Neural crest cell (in vitro differentiated cells): ENCODE results near the gene EFL1. TPM values are rescaled to one million over a fixed set of nuclear protein-coding genes. Genes with fewer than 3 reads are reported as not detected.
"Not testable (repeated sequence)": the region's sequence is repeated elsewhere in the genome, so short reads cannot be mapped to it uniquely, and the experiment has no call there.

Source experiments
- DNase-seq: peaks from one replicate; pipeline ENCODE4 v3.0.0; 2021; ENCODE audit warnings: low read depth, mixed read lengths, low spot score
- H3K27ac Mint-ChIP-seq: one replicate; pipeline ENCODE4 v1.8.0; 2021; ENCODE audit warnings: mild to moderate bottlenecking, mixed read lengths; ENCODE audit not compliant: unreplicated experiment
- H3K27me3 Mint-ChIP-seq: 2 replicates; pipeline ENCODE4 v1.8.0; 2021; ENCODE audit warnings: low read depth, mild to moderate bottlenecking, mixed read lengths
- H3K36me3 Mint-ChIP-seq: 2 replicates; pipeline ENCODE4 v1.8.0; 2021; ENCODE audit warnings: low read depth, mild to moderate bottlenecking, mixed read lengths
- H3K4me1 Mint-ChIP-seq: 2 replicates; pipeline ENCODE4 v1.8.0; 2021; ENCODE audit warnings: mixed read lengths
- H3K4me3 Mint-ChIP-seq: one replicate; pipeline ENCODE4 v1.8.0; 2021; ENCODE audit warnings: mild to moderate bottlenecking, mixed read lengths
- H3K9me3 Mint-ChIP-seq: 2 replicates; pipeline ENCODE4 v1.8.0; 2021; ENCODE audit warnings: mixed read lengths
- total RNA-seq: library from RNA; stranded (reverse); gene quantifications from 2 replicates; pipeline ENCODE4 v1.2.1, GENCODE V29; 2021
- TF ChIP-seq, protein P1 (sequence below): fragments of 200-600 bp; sonication (generic); conservative IDR thresholded peaks from 2 replicates; pipeline ENCODE4 v1.5.0; 2021; ENCODE audit warnings: antibody characterized with exemption, mild to moderate bottlenecking

The EFL1 gene
- total RNA-seq, 1 donor from 2014 or later, result 28.5 TPM

DNA sequence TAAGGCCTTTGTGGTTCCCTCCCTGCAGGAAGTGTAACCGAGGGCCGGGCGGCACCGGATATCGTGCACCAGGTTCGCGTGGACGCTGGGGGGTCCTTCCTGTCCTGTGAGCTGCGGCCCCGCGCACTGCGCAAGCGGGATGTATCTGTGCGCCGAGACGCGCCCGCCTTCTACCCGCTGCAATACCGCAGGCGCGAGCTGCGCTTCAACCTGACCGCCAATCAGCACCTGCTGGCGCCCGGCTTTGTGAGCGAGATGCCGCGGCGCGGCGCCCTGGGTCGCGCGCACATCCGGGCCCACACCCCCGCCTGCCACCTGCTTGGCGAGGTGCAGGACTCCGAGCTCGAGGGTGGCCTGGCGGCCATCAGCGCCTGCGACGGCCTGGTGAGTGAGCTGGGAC, 36.0 kb upstream of the EFL1 start:
- no peaks in the 10 kb centered on the region for H3K9me3 Mint-ChIP-seq

DNA sequence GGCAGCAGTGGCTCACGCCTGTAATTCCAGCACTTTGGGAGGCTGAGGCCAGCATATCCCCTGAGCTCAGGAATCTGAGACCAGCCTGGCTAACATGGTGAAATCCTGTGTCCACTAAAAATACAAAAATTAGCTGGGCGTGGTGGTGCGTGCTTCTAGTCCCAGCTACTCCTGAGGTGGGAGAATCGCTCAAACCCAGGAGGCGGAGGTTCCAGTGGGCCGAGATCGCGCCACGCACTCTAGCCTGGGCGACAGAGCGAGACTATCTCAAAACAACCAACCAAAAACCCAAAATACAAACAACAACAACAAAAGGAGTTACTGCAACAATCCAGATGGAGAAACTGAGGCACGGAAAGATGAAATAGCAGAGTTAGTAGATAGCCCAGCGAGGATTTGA, 35.5 kb upstream of the EFL1 start:
- TF ChIP-seq, protein P1, sequence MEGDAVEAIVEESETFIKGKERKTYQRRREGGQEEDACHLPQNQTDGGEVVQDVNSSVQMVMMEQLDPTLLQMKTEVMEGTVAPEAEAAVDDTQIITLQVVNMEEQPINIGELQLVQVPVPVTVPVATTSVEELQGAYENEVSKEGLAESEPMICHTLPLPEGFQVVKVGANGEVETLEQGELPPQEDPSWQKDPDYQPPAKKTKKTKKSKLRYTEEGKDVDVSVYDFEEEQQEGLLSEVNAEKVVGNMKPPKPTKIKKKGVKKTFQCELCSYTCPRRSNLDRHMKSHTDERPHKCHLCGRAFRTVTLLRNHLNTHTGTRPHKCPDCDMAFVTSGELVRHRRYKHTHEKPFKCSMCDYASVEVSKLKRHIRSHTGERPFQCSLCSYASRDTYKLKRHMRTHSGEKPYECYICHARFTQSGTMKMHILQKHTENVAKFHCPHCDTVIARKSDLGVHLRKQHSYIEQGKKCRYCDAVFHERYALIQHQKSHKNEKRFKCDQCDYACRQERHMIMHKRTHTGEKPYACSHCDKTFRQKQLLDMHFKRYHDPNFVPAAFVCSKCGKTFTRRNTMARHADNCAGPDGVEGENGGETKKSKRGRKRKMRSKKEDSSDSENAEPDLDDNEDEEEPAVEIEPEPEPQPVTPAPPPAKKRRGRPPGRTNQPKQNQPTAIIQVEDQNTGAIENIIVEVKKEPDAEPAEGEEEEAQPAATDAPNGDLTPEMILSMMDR, result no peak
- H3K27me3 Mint-ChIP-seq, result no peaks in the 10 kb centered on the region
- H3K4me1 Mint-ChIP-seq, result peaks cover 6% of the 10 kb centered on the region
- no peaks in the 10 kb centered on the region for H3K36me3 Mint-ChIP-seq
- no peak overlapping the region for H3K27ac Mint-ChIP-seq
- H3K4me3 Mint-ChIP-seq, result no peak overlapping the region
- no peaks in the 10 kb centered on the region for H3K9me3 Mint-ChIP-seq
- DNase-seq, result no peak

More for the DNA sequence above, 36.0 kb upstream of the EFL1 start:
- DNase-seq, result no peak
- peaks cover 6% of the 10 kb centered on the region for H3K4me1 Mint-ChIP-seq
- no peak overlapping the region for H3K27ac Mint-ChIP-seq
- no peaks in the 10 kb centered on the region for H3K27me3 Mint-ChIP-seq
- TF ChIP-seq, protein P1, result no peak
- no peak overlapping the region for H3K4me3 Mint-ChIP-seq
- H3K36me3 Mint-ChIP-seq, result no peaks in the 10 kb centered on the region

DNA sequence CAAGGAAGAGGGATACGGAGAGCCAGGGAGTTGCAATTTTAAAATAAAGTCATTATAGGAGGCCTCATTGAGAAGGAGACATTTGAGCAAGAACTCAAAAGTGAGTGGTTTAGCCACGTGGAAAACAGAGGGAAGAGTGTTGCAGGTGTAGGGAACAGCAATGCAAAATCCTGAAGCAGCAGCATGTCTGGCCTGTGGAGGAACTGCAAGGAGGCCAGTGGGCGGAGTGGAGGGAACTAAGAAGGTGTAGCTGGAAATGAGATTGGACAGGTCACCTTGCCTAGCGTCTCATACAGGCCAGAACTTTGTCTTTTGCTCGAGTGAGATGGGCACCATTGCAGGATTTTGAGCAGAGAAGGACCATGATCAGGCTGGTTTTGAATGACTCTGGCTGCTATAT, 35.0 kb upstream of the EFL1 start:
- no peak for DNase-seq
- no peak overlapping the region for H3K27ac Mint-ChIP-seq
- peaks cover 6% of the 10 kb centered on the region for H3K4me1 Mint-ChIP-seq
- TF ChIP-seq, protein P1, result no peak
- H3K36me3 Mint-ChIP-seq, result no peaks in the 10 kb centered on the region
- H3K4me3 Mint-ChIP-seq, result no peak overlapping the region
- H3K9me3 Mint-ChIP-seq, result no peaks in the 10 kb centered on the region
- H3K27me3 Mint-ChIP-seq, result no peaks in the 10 kb centered on the region

DNA sequence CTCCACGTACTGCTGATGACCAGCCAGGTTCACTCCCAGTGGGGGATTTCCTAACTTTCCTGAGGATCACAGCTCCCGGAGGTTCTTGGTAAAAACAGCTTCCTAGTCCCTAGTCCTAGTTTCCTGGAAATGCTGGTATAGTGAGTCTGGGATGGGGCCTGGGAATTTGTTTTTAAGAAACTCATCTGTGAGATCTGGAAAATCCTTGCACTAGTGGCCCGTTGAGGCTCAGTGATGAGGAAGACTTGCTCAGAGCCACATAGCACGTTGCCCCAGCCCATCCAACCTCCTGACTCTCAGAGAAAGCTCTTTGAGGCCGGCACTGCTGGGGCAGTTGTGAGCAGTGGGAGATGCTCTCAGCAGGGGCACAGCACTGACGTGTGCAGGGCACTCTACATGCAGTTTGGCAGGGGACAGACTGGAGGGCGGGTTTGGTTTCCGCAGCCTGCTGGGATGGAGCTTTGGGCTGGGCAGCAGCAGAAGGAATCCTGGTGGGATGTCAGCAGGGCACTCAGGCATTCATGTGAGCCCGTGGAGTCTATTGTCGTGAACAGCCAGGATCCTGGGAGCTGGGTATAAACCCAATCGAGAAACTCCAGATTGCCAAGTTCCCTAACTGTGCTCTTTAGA, 31.6 kb upstream of the EFL1 start:
- Mint-ChIP-seq H3K27me3 (peaks cover 9% of the 10 kb centered on the region), H3K36me3 (no peaks in the 10 kb centered on the region), H3K9me3 (peaks cover 4% of the 10 kb centered on the region), H3K27ac (no peak overlapping the region), H3K4me3 (no peak overlapping the region), H3K4me1 (no peaks in the 10 kb centered on the region)
- DNase-seq, result no peak
- TF ChIP-seq, protein P1, result no peak

DNA sequence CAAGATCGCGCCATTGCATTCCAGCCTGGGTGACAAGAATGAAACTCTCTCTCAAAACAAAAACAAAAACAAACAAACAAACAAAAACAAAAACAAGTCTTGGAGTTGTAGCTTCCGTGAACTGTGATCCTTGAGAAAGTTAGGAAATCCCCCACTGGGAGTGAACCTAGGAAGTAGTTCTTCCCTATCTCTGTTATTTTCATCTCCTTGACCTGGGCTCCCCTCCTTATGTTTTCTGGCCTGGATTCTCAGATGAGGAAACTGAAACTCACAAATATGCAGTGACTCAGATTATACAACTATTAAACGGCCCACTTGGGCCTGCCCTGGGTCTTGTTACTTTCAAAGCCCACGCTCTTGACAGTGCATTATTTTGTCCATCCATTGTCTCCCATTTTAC, 29.7 kb upstream of the EFL1 start:
- no peak for DNase-seq
- no peak overlapping the region for H3K27ac Mint-ChIP-seq
- peaks cover 9% of the 10 kb centered on the region for H3K9me3 Mint-ChIP-seq
- TF ChIP-seq, protein P1, result no peak
- no peaks in the 10 kb centered on the region for H3K36me3 Mint-ChIP-seq
- H3K27me3 Mint-ChIP-seq, result peaks cover 12% of the 10 kb centered on the region
- H3K4me1 Mint-ChIP-seq, result no peaks in the 10 kb centered on the region
- no peak overlapping the region for H3K4me3 Mint-ChIP-seq

DNA sequence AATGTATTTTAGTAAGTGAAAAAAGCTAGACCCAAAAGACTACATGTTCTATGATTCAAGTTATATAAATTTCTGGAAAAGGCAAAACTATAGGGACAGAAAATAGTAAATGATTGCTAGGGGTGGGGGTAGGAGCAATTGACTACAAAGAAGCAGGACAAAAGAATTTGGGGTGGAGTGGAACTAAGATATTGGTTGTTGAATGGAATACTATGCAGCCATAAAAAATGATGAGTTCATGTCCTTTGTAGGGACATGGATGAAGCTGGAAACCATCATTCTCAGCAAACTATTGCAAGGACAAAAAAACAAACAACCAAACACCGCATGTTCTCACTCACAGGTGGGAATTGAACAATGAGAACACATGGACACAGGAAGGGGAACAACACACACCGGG, 25.7 kb upstream of the EFL1 start:
- not testable (repeated sequence) for H3K4me3 Mint-ChIP-seq

DNA sequence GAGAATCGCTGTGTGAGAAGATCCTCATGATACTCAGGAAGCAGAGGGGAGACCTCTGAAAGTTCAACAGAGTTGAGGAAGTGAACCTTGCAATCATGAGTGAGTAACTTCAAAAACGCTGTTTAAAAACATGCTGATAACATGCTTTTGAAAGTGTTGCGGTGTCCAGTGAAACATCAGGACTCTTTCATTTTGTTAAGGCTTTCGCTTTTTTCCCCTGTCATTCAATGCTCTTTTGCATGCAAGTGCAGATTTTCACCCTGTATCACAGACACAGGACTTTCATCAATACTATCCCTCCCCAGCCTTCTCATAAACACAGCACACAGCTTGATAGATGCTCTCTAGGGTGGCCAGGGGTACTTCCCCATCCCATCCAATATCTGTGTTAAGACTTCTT, 23.9 kb upstream of the EFL1 start:
- H3K4me3 Mint-ChIP-seq, H3K4me1 Mint-ChIP-seq, DNase-seq, H3K9me3 Mint-ChIP-seq, H3K36me3 Mint-ChIP-seq, H3K27ac Mint-ChIP-seq: not testable (repeated sequence)
- H3K27me3 Mint-ChIP-seq, result peaks cover 12% of the 10 kb centered on the region

More for the DNA sequence above, 25.7 kb upstream of the EFL1 start:
- not testable (repeated sequence) for H3K27ac Mint-ChIP-seq, H3K36me3 Mint-ChIP-seq, H3K9me3 Mint-ChIP-seq, DNase-seq, H3K4me1 Mint-ChIP-seq
- peaks cover 12% of the 10 kb centered on the region for H3K27me3 Mint-ChIP-seq

DNA sequence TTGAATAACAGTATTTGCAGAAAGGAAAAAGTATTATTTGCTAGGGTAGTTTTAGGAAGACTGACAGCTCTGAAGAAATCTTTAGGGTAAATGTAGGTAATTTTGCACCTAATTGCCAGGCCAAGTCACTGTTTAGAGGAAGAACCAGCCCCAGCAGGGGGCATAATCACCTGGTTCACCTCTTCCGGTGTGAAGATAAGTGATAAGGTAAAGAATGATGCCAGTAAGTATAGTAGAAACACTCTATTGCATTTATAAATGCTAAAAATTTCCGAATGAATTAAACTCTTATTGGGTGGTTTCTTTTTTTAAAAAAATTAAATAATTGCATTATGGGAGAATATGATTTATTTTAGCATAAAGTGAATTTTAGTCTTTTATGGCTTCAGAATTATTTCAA, 21.8 kb upstream of the EFL1 start:
- H3K9me3 Mint-ChIP-seq, H3K27ac Mint-ChIP-seq, H3K36me3 Mint-ChIP-seq, H3K4me3 Mint-ChIP-seq, H3K4me1 Mint-ChIP-seq, DNase-seq: not testable (repeated sequence)
- H3K27me3 Mint-ChIP-seq, result peaks cover 17% of the 10 kb centered on the region

DNA sequence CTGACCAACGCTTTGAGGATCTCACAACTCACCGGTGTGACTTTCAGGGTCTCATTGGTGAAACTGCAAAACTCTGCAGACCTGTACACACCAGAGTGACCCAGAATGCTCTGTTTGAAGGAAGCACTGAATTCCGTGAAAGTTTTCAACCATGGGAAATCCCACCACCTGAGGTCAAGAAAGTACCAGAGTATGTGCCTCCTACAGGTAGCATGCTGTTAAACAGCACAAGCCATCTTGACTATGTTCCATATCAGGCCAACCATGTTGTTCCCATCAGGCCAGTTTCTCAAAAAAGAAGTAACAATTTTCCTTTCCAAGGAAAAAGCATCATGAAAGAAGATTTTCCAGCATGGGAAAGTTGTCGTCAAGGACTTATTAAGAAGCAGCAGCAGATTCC, 19.9 kb upstream of the EFL1 start:
- not testable (repeated sequence) for H3K36me3 Mint-ChIP-seq, H3K4me3 Mint-ChIP-seq, DNase-seq, H3K9me3 Mint-ChIP-seq, H3K4me1 Mint-ChIP-seq, H3K27ac Mint-ChIP-seq
- peaks cover 27% of the 10 kb centered on the region for H3K27me3 Mint-ChIP-seq
